HFFc6 (cell line): ENCODE data around the gene CTSH. TPM values are rescaled to one million over a fixed set of nuclear protein-coding genes. Genes with fewer than 3 reads are reported as not detected.

Experiments used
- DNase-seq: peaks from one replicate; pipeline ENCODE4 v3.0.0-alpha.2; 2018
- H3K27ac Mint-ChIP-seq: 2 replicates; pipeline ENCODE4 v1.8.0; 2020; ENCODE audit warnings: mild to moderate bottlenecking, mixed read lengths
- H3K27me3 Mint-ChIP-seq: 2 replicates; pipeline ENCODE4 v1.8.0; 2021; ENCODE audit warnings: mild to moderate bottlenecking, moderate library complexity, mixed read lengths; ENCODE audit not compliant: insufficient read depth
- H3K36me3 Mint-ChIP-seq: 2 replicates; pipeline ENCODE4 v1.8.0; 2021; ENCODE audit warnings: low read depth, mixed read lengths
- H3K4me1 Mint-ChIP-seq: 2 replicates; pipeline ENCODE4 v1.8.0; 2020; ENCODE audit warnings: low read depth, mixed read lengths
- H3K4me3 Mint-ChIP-seq: 2 replicates; pipeline ENCODE4 v1.8.0; 2020; ENCODE audit warnings: mild to moderate bottlenecking, moderate library complexity, mixed read lengths
- H3K9me3 Mint-ChIP-seq: 2 replicates; pipeline ENCODE4 v1.8.0; 2020; ENCODE audit warnings: mild to moderate bottlenecking, mixed read lengths
- CTCF ChIP-seq: fragments of 200-600 bp; sonication (generic); IDR thresholded peaks from 2 replicates; pipeline ENCODE4 v1.5.0; 2021; ENCODE audit warnings: antibody characterized with exemption, mild to moderate bottlenecking
- total RNA-seq, 6 experiments: library from RNA; stranded (reverse); fragmentation: NEBNext Ultra II Directional; extraction: Animal tissue kit (Norgen Biotek cat#: 25700); gene quantifications; 2 replicates in 1 of 6; 3 replicates in 5 of 6; pipeline ENCODE4 v1.2.3, GENCODE V29; 2021

CTSH gene
- total RNA-seq, 6 experiments from 2014 or later, result 0.20 to 0.53 (median 0.38) TPM; not detected in 1

GRCh38 chr15:78927077-78927790 is 17.6 kb downstream of the CTSH start:
- peaks cover 18% of the 10 kb centered on the region for H3K27me3 Mint-ChIP-seq
- no peaks in the 10 kb centered on the region for H3K36me3 Mint-ChIP-seq
- peaks cover 15% of the 10 kb centered on the region for H3K4me1 Mint-ChIP-seq
- TF ChIP-seq CTCF, result no peak
- no peaks in the 10 kb centered on the region for H3K9me3 Mint-ChIP-seq
- no peak overlapping the region for H3K4me3 Mint-ChIP-seq
- no peak overlapping the region for H3K27ac Mint-ChIP-seq
- no peak for DNase-seq

DNA sequence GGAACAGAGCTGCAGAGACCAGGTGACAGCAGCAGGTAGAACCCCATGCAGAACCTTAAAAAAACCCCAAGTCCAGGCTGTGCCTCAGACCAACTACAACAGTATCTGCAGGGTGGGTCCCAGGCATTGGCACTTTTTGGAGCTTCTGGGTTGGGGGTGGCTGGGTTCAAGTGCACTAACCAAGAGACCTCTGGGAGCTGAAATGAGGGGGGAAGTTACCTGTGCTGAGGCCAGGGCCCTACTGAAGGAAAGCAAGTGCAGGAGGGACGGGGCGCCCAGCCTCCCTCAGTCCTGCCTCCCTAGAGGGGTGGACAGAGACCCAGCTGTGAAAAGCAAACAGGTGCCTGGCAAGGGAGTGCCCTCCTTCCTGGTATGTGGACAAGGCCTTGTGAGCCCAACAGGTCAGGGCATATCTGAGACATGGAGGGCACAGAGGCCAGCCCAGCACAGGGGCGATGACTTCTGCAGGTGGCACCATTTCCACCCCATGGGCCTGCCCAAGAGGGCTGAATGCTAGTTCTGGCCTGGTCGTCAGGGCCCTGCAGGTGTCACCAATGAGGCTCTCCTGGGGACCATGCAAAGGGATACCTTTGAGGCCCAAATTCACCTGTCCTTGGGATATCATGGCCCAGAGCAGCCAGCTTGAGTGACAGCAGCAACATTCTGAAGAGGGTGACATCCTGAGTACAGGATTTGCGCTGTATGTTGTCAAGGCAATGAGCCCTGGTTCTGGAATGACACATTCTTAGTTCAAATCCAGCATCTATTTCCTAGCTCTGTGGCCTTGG is 18.7 kb downstream of the CTSH start:
- peaks cover 12% of the 10 kb centered on the region for H3K4me1 Mint-ChIP-seq
- TF ChIP-seq CTCF, result no peak
- DNase-seq, result no peak
- H3K4me3 Mint-ChIP-seq, result no peak overlapping the region
- no peaks in the 10 kb centered on the region for H3K9me3 Mint-ChIP-seq
- H3K36me3 Mint-ChIP-seq, result no peaks in the 10 kb centered on the region; the same call in 1 of the 2 replicates
- H3K27ac Mint-ChIP-seq, result no peak overlapping the region
- peaks cover 15% of the 10 kb centered on the region for H3K27me3 Mint-ChIP-seq

- H3K36me3 Mint-ChIP-seq, result no peaks in the 10 kb centered on the region; the same call in 1 of the 2 replicates
- H3K4me1 Mint-ChIP-seq, result peaks cover 5% of the 10 kb centered on the region; the same call in 1 of the 2 replicates
- H3K27me3 Mint-ChIP-seq, result peaks cover 10% of the 10 kb centered on the region
- no peak for DNase-seq
- no peaks in the 10 kb centered on the region for H3K9me3 Mint-ChIP-seq
- TF ChIP-seq CTCF, result no peak
- H3K27ac Mint-ChIP-seq, result no peak overlapping the region
- H3K4me3 Mint-ChIP-seq, result no peak overlapping the region
Measured at GRCh38 chr15:78925076-78925624, 19.7 kb downstream of the CTSH start.

- H3K4me3 Mint-ChIP-seq, result no peak overlapping the region
- peaks cover 5% of the 10 kb centered on the region for H3K27me3 Mint-ChIP-seq
- no peaks in the 10 kb centered on the region for H3K4me1 Mint-ChIP-seq
- no peak for TF ChIP-seq CTCF
- H3K9me3 Mint-ChIP-seq, result no peaks in the 10 kb centered on the region
- H3K36me3 Mint-ChIP-seq, result no peaks in the 10 kb centered on the region; the same call in 1 of the 2 replicates
- no peak for DNase-seq
- H3K27ac Mint-ChIP-seq, result no peak overlapping the region
Measured at GRCh38 chr15:78923480-78924360, 21.1 kb downstream of the CTSH start.

GRCh38 chr15:78923015-78923414 is 21.8 kb downstream of the CTSH start:
- H3K36me3 Mint-ChIP-seq, result no peaks in the 10 kb centered on the region; the same call in 1 of the 2 replicates
- H3K4me3 Mint-ChIP-seq, result no peak overlapping the region
- H3K9me3 Mint-ChIP-seq, result no peaks in the 10 kb centered on the region
- peaks cover 3% of the 10 kb centered on the region; the same call in 1 of the 2 replicates for H3K27me3 Mint-ChIP-seq
- DNase-seq, result no peak
- H3K27ac Mint-ChIP-seq, result no peak overlapping the region
- H3K4me1 Mint-ChIP-seq, result no peaks in the 10 kb centered on the region
- TF ChIP-seq CTCF, result no peak
